HCT116 (cell line): ENCODE measurements around the gene SBF2. TPM values are rescaled to one million over a fixed set of nuclear protein-coding genes. Genes with fewer than 3 reads are reported as not detected.

Experiments
- ATAC-seq: fragments of 200-7000 bp; cut with Tn5 transposase; 2 replicates; pipeline ENCODE4 v1.9.1; 2020; ENCODE audit warnings: mild to moderate bottlenecking, moderate library complexity
- BruUV-seq: library from RNA; stranded (reverse); fragments of 400-500 nt; replicated peaks from 2 replicates; lab custom pipeline; 2021; lab: Mats Ljungman, UMichigan
- CTCF ChIA-PET: fragments of 300-600 bp; sonication (Branson Sonifier 250); formaldehyde crosslinking; loops from one replicate; lab custom pipeline; 2021; ENCODE audit warnings: antibody characterized with exemption; lab: Charles Lee
- POLR2A ChIA-PET: fragments of 300-600, 350-600 bp; sonication (Branson Sonifier 250); formaldehyde crosslinking; loops from one replicate; lab custom pipeline; 2021; ENCODE audit warnings: antibody characterized with exemption; lab: Charles Lee
- RAD21 ChIA-PET, 2 experiments: fragments of 300-600 bp; sonication (Branson Sonifier 250); formaldehyde crosslinking; loops; one replicate each; lab custom pipeline; 2023; ENCODE audit warnings: low total read pairs in 2 of 2; ENCODE audit not compliant: uncharacterized antibody in 2 of 2, unreplicated experiment in 2 of 2, low non-redundant PET in 1 of 2; lab: Charles Lee
- DNase-seq: peaks from one replicate; pipeline ENCODE4 v3.0.0-alpha.2; 2010; ENCODE audit warnings: low read depth, low spot score
- H2AFZ ChIP-seq: fragments of 200-600 bp; shearing (Covaris generic), sonication (generic); 2 replicates; pipeline ENCODE4 v1.6.1; 2017; ENCODE audit warnings: low read depth, mixed run types, mixed read lengths, antibody characterized with exemption, low read length; ENCODE audit not compliant: poor library complexity, severe bottlenecking
- H3K27ac ChIP-seq: 2 replicates; pipeline ENCODE4 v1.5.1; 2012; ENCODE audit warnings: low read depth, low read length
- H3K27me3 ChIP-seq: fragments of 200-600 bp; sonication (generic); 2 replicates; pipeline ENCODE4 v1.6.1; 2016; ENCODE audit warnings: mixed run types, low read length, mixed read lengths; ENCODE audit not compliant: insufficient read depth
- H3K36me3 ChIP-seq, 2 experiments: fragments of 200-500 bp in 1 of 2; fragments of 200-600 bp in 1 of 2; sonication (Bioruptor generic) in 1 of 2; sonication (generic) in 1 of 2; 2 replicates each; pipeline versions ENCODE4 v1.5.1 to v1.6.1; 2014 to 2016; ENCODE audit warnings: low read length in 2 of 2, inconsistent platforms in 1 of 2, mixed read lengths in 1 of 2, mixed run types in 1 of 2; ENCODE audit not compliant: insufficient read depth in 2 of 2, control insufficient read depth in 1 of 2
- H3K4me1 ChIP-seq, 2 experiments: fragments of 200-600 bp in 1 of 2; sonication (generic) in 1 of 2; 2 replicates each; pipeline versions ENCODE4 v1.5.1 to v1.6.1; 2012 to 2017; ENCODE audit warnings: low read length in 2 of 2, inconsistent platforms in 1 of 2, mild to moderate bottlenecking in 1 of 2, mixed read lengths in 1 of 2, mixed run types in 1 of 2, moderate library complexity in 1 of 2; ENCODE audit not compliant: insufficient read depth in 2 of 2, control insufficient read depth in 1 of 2
- H3K4me2 ChIP-seq: fragments of 200-600 bp; sonication (generic); 2 replicates; pipeline ENCODE4 v1.6.1; 2017; ENCODE audit warnings: mixed run types, low read length, mixed read lengths
- H3K4me3 ChIP-seq, 2 experiments: fragments of 200-600 bp in 1 of 2; sonication (generic) in 1 of 2; replicated peaks in 1 of 2; 2 replicates each; pipeline ENCODE4 v1.5.1; 2011 to 2016; ENCODE audit warnings: low read length in 2 of 2, control low read depth in 1 of 2, low read depth in 1 of 2, mild to moderate bottlenecking in 1 of 2, mixed read lengths in 1 of 2, mixed run types in 1 of 2
- H3K79me2 ChIP-seq: fragments of 200-600 bp; sonication (generic); 2 replicates; pipeline ENCODE4 v1.6.1; 2017; ENCODE audit warnings: mild to moderate bottlenecking, mixed run types, low read length, moderate library complexity, mixed read lengths; ENCODE audit not compliant: insufficient read depth
- H3K9ac ChIP-seq: fragments of 200-600 bp; sonication (generic); 2 replicates; pipeline ENCODE4 v1.6.1; 2016; ENCODE audit warnings: low read length, mixed read lengths
- H3K9me2 ChIP-seq: fragments of 200-600 bp; sonication (generic), shearing (Covaris generic); 2 replicates; pipeline ENCODE4 v1.6.1; 2017; ENCODE audit warnings: mixed run types, mild to moderate bottlenecking, moderate library complexity; ENCODE audit not compliant: insufficient read depth
- H3K9me3 ChIP-seq, 2 experiments: fragments of 200-500 bp in 1 of 2; fragments of 200-600 bp in 1 of 2; sonication (Bioruptor generic) in 1 of 2; sonication (generic) in 1 of 2; 2 replicates each; pipeline ENCODE4 v1.6.1; 2014 to 2017; ENCODE audit warnings: low read length in 2 of 2, mixed read lengths in 2 of 2, inconsistent platforms in 1 of 2, low read depth in 1 of 2, mild to moderate bottlenecking in 1 of 2, mixed run types in 1 of 2, moderate library complexity in 1 of 2; ENCODE audit not compliant: control insufficient read depth in 1 of 2, insufficient read depth in 1 of 2
- H4K20me1 ChIP-seq: fragments of 200-600 bp; sonication (generic), shearing (Covaris generic); 2 replicates; pipeline ENCODE4 v1.6.1; 2017; ENCODE audit warnings: mixed run types, mild to moderate bottlenecking, moderate library complexity; ENCODE audit not compliant: insufficient read depth
- CEBPB ChIP-seq: IDR thresholded peaks from 2 replicates; pipeline ENCODE4 v1.6.1; 2012; ENCODE audit warnings: low read depth
- CTCF ChIP-seq, 3 experiments: fragments of 200-600 bp in 1 of 3; sonication (generic) in 1 of 3; IDR thresholded peaks in 2 of 3; conservative IDR thresholded peaks in 1 of 3; 2 replicates each; pipeline ENCODE4 v1.5.1; 2012 to 2017; ENCODE audit warnings: low read depth in 2 of 3, low read length in 2 of 3, antibody characterized with exemption in 1 of 3, borderline replicate concordance in 1 of 3, control low read depth in 1 of 3, mild to moderate bottlenecking in 1 of 3, mixed read lengths in 1 of 3, mixed run types in 1 of 3, moderate library complexity in 1 of 3; ENCODE audit not compliant: insufficient read depth in 1 of 3
- EGR1 ChIP-seq: IDR thresholded peaks from 2 replicates; pipeline ENCODE4 v1.6.1; 2012; ENCODE audit warnings: low read depth
- ELF1 ChIP-seq: IDR thresholded peaks from 2 replicates; pipeline ENCODE4 v1.6.1; 2012; ENCODE audit warnings: low read depth, borderline replicate concordance
- FOSL1 ChIP-seq: IDR thresholded peaks from 2 replicates; pipeline ENCODE4 v1.6.1; 2012; ENCODE audit warnings: low read depth
- MAX ChIP-seq: IDR thresholded peaks from 2 replicates; pipeline ENCODE4 v1.6.1; 2012
- POLR2AphosphoS5 ChIP-seq: IDR thresholded peaks from 2 replicates; pipeline ENCODE4 v1.6.1; 2011; ENCODE audit warnings: mild to moderate bottlenecking, low read depth, low read length, moderate library complexity
- RAD21 ChIP-seq: IDR thresholded peaks from 2 replicates; pipeline ENCODE4 v1.6.1; 2012; ENCODE audit warnings: low read depth, mild to moderate bottlenecking
- TCF7L2 ChIP-seq: IDR thresholded peaks from 2 replicates; pipeline ENCODE4 v1.7.0; 2011; ENCODE audit warnings: borderline replicate concordance, inconsistent platforms; ENCODE audit not compliant: insufficient read depth, insufficient read length; ENCODE audit errors: extremely low read depth
- YY1 ChIP-seq: IDR thresholded peaks from 2 replicates; pipeline ENCODE4 v1.6.1; 2011; ENCODE audit warnings: low read length, low read depth, moderate library complexity, mild to moderate bottlenecking; ENCODE audit not compliant: insufficient replicate concordance; ENCODE audit errors: extremely low read depth
- intact Hi-C: fragments of 100-400 bp; cut with micrococcal nuclease; formaldehyde crosslinking; loops from 2 replicates; pipeline ENCODE4 v1.10.0; 2022
- total RNA-seq: library from RNA; stranded (reverse); gene quantifications from one replicate; pipeline ENCODE4 v1.2.1, GENCODE V29; 2021; ENCODE audit not compliant: unreplicated experiment

Gene SBF2
- total RNA-seq, 1 experiment from 2014 or later: 35.0 TPM

- no peaks in the 10 kb centered on the region for H3K36me3 ChIP-seq
- peak; percentile 59 for ATAC-seq
- peaks cover 6% of the 10 kb centered on the region; the same call in 1 of the 2 replicates for H3K79me2 ChIP-seq
- BruUV-seq: no TSS peak
- H3K27ac ChIP-seq: peak overlapping the region; percentile 95
- peak; percentile 65 for TF ChIP-seq RAD21
- TF ChIP-seq EGR1: peak; percentile 42; the same call in 1 of the 2 replicates
- peak in 2 of 3 experiments; percentile 55 to 66; a peak in 4 of 6 replicates for TF ChIP-seq CTCF (IDR thresholded peaks at IDR 0.05 in 2 of 3, conservative IDR thresholded peaks at IDR 0.05 in 1 of 3; ENCODE audit: borderline replicate concordance in 1 of 3, insufficient read depth in 1 of 3, low read depth in 2 of 3, low read length in 2 of 3)
- peak; percentile 65; the same call in 1 of the 2 replicates for TF ChIP-seq POLR2AphosphoS5
- TF ChIP-seq MAX: peak; percentile 71; the same call in 1 of the 2 replicates
- TF ChIP-seq TCF7L2: peak; percentile 22
- no peak for TF ChIP-seq CEBPB
- no peak for TF ChIP-seq FOSL1
- no peak for TF ChIP-seq ELF1
- no peak for TF ChIP-seq YY1
- CTCF ChIA-PET: interaction anchor here (0.7 to 3.0 kb wide), 8 partner anchors 10 to 609 kb away, joined by 3 to 18 read pairs (median 12); partner anchors contain the start of gene ADM
- no peak overlapping the region for H2AFZ ChIP-seq
- intact Hi-C loops: loop anchor here (1.0 to 2.0 kb wide), 2 partner anchors 608 to 979 kb away; no protein-coding TSS in a partner anchor
- peak overlapping the region; percentile 71 to 74 for H3K4me3 ChIP-seq
- peak overlapping the region; percentile 98 for H3K4me2 ChIP-seq
- peaks cover 17 to 34% of the 10 kb centered on the region in 2 experiments for H3K4me1 ChIP-seq
- no peaks in the 10 kb centered on the region for H4K20me1 ChIP-seq
- no peaks in the 10 kb centered on the region for H3K9me3 ChIP-seq
- DNase-seq: peak; percentile 42
- POLR2A ChIA-PET: interaction anchor here (2.4 kb wide), 1 partner anchor 551 kb away, joined by 18 read pairs; no protein-coding TSS in a partner anchor
- RAD21 ChIA-PET: interaction anchor here (0.7 to 1.4 kb wide), 4 partner anchors 477 to 557 kb away, joined by 3 read pairs; no protein-coding TSS in a partner anchor
- H3K27me3 ChIP-seq: no peaks in the 10 kb centered on the region
- H3K9ac ChIP-seq: peak overlapping the region; percentile 90
- H3K9me2 ChIP-seq: no peaks in the 10 kb centered on the region
These were observed 536.0 kb downstream of the SBF2 start for GRCh38 chr11:9757809-9758636.
